Placental epithelial cell (primary cell): ENCODE results near the gene LRFN4. TPM values are rescaled to one million over a fixed set of nuclear protein-coding genes. Genes with fewer than 3 reads are reported as not detected.

Experiments used
- total RNA-seq: library from RNA; depleted of rRNA; stranded (reverse); fragments of >200 nt; gene quantifications from 2 replicates; pipeline ENCODE4 v1.2.3, GENCODE V29; 2012

LRFN4 gene
- total RNA-seq: 9.4 and 20.8 TPM in 2 replicates

GRCh38 chr11:66856496-66857233 lies at the start of gene LRFN4:
TSS of gene LRFN4 (plus strand) at chr11:66857064. CDS start at chr11:66857745, 681 bp downstream.

DNA sequence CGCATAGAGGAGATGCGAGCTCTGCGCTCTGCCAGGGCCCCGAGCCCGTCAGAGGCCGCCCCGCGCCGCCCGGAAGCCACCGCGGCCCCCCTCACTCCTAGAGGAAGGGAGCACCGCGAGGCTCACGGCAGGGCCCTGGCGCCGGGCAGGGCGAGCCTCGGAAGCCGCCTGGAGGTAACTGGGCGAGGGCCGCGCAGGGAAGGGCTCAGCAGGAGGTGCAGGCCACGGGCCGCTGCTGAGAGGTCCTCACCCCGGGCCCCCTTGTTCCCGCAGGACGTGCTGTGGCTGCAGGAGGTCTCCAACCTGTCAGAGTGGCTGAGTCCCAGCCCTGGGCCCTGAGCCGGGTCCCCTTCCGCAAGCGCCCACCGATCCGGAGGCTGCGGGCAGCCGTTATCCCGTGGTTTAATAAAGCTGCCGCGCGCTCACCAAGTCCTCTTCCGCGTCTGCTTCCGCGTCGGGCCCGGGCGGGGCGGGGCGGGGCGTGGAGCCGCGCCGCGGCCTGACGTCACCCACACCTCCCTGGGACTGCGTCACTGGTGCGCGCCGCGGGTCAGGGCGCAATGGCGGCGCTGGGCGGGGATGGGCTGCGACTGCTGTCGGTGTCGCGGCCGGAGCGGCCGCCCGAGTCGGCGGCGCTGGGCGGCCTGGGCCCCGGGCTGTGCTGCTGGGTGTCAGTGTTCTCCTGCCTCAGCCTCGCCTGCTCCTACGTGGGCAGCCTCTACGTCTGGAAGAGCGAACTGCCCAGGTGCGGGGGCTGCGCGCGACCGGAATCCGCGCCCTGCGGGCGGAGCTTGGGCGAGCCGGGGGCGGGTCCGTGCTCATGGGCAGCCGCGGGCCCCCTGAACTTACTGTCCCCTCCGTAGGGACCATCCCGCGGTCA lies 13.7 kb upstream of the LRFN4 start, which contains the start of gene RCE1:
TSS of gene RCE1 (plus strand) at position 546 of the 880 bp plus-strand sequence. CDS start at position 561, 15 bp downstream.

Other genes starting within 250 kb of the LRFN4 start
- 37.3 and 39.3 TPM in 2 replicates for gene RBM14, start 240.4 kb upstream of the LRFN4 start, total RNA-seq
- gene RBM4, start 218.4 kb upstream of the LRFN4 start, total RNA-seq: 90.0 and 98.2 TPM in 2 replicates
- 33.0 and 37.3 TPM in 2 replicates for gene RBM4B, start 179.2 kb upstream of the LRFN4 start, total RNA-seq
- 26.3 and 29.9 TPM in 2 replicates for gene SPTBN2, start 127.8 kb upstream of the LRFN4 start, total RNA-seq
- gene RCE1, start 13.6 kb upstream of the LRFN4 start, total RNA-seq: 18.1 and 26.0 TPM in 2 replicates
- 4.3 and 11.2 TPM in 2 replicates for gene PC, start 101.3 kb downstream of the LRFN4 start, total RNA-seq
- gene C11orf86, start 118.2 kb downstream of the LRFN4 start, total RNA-seq: not detected in 2 replicates
- gene SYT12, start 166.1 kb downstream of the LRFN4 start, total RNA-seq: not detected in 2 replicates
- gene RHOD, start 199.8 kb downstream of the LRFN4 start, total RNA-seq: 51.4 and 158 TPM in 2 replicates